Uterus (tissue), 4 donors: Measurements from ENCODE around the gene CYB5R4. TPM values are rescaled to one million over a fixed set of nuclear protein-coding genes. Genes with fewer than 3 reads are reported as not detected.
"Not testable (repeated sequence)": the region's sequence is repeated elsewhere in the genome, so short reads cannot be mapped to it uniquely, and the experiment has no call there.

Source experiments
- DNase-seq, 2 donors: peaks; one replicate each; pipeline ENCODE4 v3.0.0-alpha.2; 2019 to 2020
- H3K27ac ChIP-seq, 2 donors: fragments of 200-600 bp; sonication (generic); 1 replicate in 1 of 2; 2 replicates in 1 of 2; pipeline ENCODE4 v1.5.1; 2016 to 2018
- H3K27me3 ChIP-seq, 2 donors: fragments of 200-600 bp; sonication (generic); one replicate each; pipeline ENCODE4 v1.5.1; 2018 to 2019; ENCODE audit warnings: control low read depth in 1 of 2
- H3K36me3 ChIP-seq, 2 donors: fragments of 200-600 bp; sonication (generic); one replicate each; pipeline ENCODE4 v1.5.1; 2019; ENCODE audit warnings: control low read depth in 1 of 2
- H3K4me1 ChIP-seq, 2 donors: fragments of 200-600 bp; sonication (generic); one replicate each; pipeline ENCODE4 v1.5.1; 2018 to 2019; ENCODE audit warnings: control low read depth in 1 of 2
- H3K4me3 ChIP-seq, 2 donors: fragments of 200-600 bp; sonication (generic); 1 replicate in 1 of 2; 2 replicates in 1 of 2; pipeline ENCODE4 v1.5.1; 2018 to 2019; ENCODE audit warnings: mild to moderate bottlenecking in 1 of 2
- H3K9me3 ChIP-seq, 2 donors: fragments of 200-600 bp; sonication (generic); one replicate each; pipeline ENCODE4 v1.5.1; 2019; ENCODE audit warnings: control low read depth in 1 of 2
- CTCF ChIP-seq, 4 experiments: fragments of 200-600 bp in 2 of 4; fragments of 450-650 bp in 2 of 4; sonication (generic) in 2 of 4; IDR thresholded peaks; one replicate each; pipeline ENCODE4 v1.5.1; 2016 to 2019; ENCODE audit warnings: antibody characterized with exemption in 4 of 4, mild to moderate bottlenecking in 2 of 4, moderate library complexity in 1 of 4
- POLR2A ChIP-seq, 2 donors: fragments of 450-650 bp; IDR thresholded peaks; one replicate each; pipeline ENCODE4 v1.6.1; 2016; ENCODE audit warnings: antibody characterized with exemption in 2 of 2, mild to moderate bottlenecking in 1 of 2, moderate library complexity in 1 of 2
- intact Hi-C: fragments of 100-400 bp; cut with DNase I; formaldehyde crosslinking; loops from one replicate; pipeline ENCODE4 v1.15.1; 2023; ENCODE audit warnings: low total_unique reads
- total RNA-seq, 4 donors: library from RNA; depleted of rRNA in 3 of 4; stranded (reverse); fragments of >200 nt in 3 of 4; gene quantifications; one replicate each; pipeline versions ENCODE4 v1.1.0 to v1.2.4, GENCODE V29; 2014 to 2023
- donor health status: DM: yes; HTN: yes; CAD: no.

The CYB5R4 gene
- total RNA-seq, 4 donors from 2014 or later, result 9.3 to 59.2 (median 9.9) TPM

DNA sequence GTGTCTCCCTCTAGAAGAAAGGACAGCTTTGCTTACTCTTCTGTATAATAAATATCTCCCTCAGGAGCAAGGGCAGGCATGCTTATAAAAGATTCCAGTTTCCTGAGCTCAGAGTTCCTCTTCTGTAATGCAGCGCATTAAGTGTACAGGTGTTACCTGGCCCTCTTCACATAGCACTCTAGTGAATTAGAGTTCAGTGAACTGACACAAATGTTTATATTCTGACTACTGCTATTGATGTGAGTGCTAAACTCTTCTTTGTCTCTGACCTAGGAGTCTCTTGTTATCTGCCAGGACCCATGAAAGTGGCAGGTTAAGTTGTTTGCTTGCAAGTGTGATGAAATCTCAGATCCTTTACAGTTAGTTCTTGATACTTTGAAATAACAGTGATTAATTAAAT is 33.5 kb downstream of the CYB5R4 start:
- Histone ChIP-seq H3K4me1 (no peaks in the 10 kb centered on the region), H3K9me3 (no peaks in the 10 kb centered on the region), H3K4me3 (no peak overlapping the region), H3K27ac (no peak overlapping the region), H3K27me3 (no peaks in the 10 kb centered on the region), H3K36me3 (no peaks in the 10 kb centered on the region)
- intact Hi-C loops, result no loop called here
- TF ChIP-seq CTCF (IDR thresholded peaks at IDR 0.05) (no peak), POLR2A (IDR thresholded peaks at IDR 0.05) (no peak)
- DNase-seq, result no peak

- H3K4me1 ChIP-seq, H3K9me3 ChIP-seq, DNase-seq, H3K27ac ChIP-seq, intact Hi-C loops, H3K27me3 ChIP-seq, H3K36me3 ChIP-seq, H3K4me3 ChIP-seq: not testable (repeated sequence)
These were observed 37.6 kb downstream of the CYB5R4 start for GRCh38 chr6:83897094-83897493.

DNA sequence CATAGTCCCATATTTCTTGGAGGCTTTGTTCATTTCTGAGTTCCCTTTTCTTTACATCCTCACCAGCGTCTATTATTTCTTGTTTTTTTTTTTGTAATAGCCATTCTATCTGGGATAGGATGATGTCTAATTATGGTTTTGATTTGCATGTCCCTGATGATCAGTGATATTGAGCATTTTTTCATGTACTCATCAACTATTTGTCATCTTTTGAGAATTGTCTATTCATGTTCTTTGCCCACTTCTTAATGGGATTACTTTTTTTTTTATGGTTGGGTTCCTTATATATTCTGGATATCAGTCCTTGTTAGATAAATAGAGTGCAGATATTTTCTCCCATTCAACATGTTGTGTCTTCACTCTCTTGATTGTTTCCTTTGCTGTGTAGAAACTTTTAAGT is 42.1 kb downstream of the CYB5R4 start:
- H3K27me3 ChIP-seq, result no peaks in the 10 kb centered on the region
- no peak overlapping the region for H3K4me3 ChIP-seq
- H3K4me1 ChIP-seq, result no peaks in the 10 kb centered on the region
- H3K27ac ChIP-seq, result no peak overlapping the region
- no peak for DNase-seq
- no peak for TF ChIP-seq POLR2A (IDR thresholded peaks at IDR 0.05)
- TF ChIP-seq CTCF (IDR thresholded peaks at IDR 0.05), result no peak
- intact Hi-C loops, result no loop called here
- no peaks in the 10 kb centered on the region for H3K9me3 ChIP-seq
- H3K36me3 ChIP-seq, result no peaks in the 10 kb centered on the region

DNA sequence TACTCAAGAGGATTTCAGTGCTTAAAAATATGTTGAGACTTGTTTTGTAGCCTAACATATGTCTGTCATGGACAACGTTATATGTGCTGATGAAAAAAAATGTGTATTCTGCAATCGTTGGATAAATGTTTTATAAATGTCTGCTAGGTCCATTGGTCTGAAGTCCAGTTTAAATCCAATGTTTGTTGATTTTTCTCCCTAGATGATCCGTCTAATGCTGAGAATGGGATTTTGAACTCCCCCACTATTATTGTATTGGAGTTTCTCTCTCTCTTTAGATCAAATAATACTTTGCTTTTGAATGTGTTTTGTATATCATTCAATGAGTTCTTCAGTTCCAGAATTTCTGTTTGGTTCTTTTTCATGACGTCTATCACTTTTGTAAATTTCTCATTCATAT is 44.9 kb downstream of the CYB5R4 start:
- H3K27me3 ChIP-seq, result no peaks in the 10 kb centered on the region
- no peak for DNase-seq
- no peak overlapping the region for H3K27ac ChIP-seq
- no peak for TF ChIP-seq CTCF (IDR thresholded peaks at IDR 0.05)
- no peaks in the 10 kb centered on the region for H3K4me1 ChIP-seq
- no peaks in the 10 kb centered on the region for H3K36me3 ChIP-seq
- no peaks in the 10 kb centered on the region for H3K9me3 ChIP-seq
- H3K4me3 ChIP-seq, result no peak overlapping the region
- intact Hi-C loops, result no loop called here

DNA sequence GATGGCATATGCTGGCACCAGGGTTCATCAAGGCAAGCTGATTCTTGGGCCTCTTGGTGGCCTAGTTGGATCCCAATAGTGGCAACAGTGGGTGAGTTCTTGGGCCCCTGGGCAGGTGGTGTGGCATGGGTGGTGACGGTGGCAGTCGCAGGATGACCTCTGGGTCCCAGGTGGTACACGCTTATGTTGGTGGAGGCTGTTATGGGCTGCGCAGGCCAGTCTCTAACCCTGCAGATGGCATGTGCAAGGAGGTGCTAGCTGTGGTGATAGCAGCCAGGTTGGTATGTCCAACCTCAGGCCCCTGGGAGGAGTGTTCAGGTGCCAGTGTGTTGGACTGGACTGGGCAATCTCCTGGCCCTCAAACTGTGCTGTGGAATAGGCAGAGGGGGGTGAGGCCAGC is 46.2 kb downstream of the CYB5R4 start:
- H3K4me1 ChIP-seq, result no peaks in the 10 kb centered on the region
- H3K4me3 ChIP-seq, result no peak overlapping the region
- TF ChIP-seq CTCF (IDR thresholded peaks at IDR 0.05), result no peak
- no peak for TF ChIP-seq POLR2A (IDR thresholded peaks at IDR 0.05)
- intact Hi-C loops, result no loop called here
- no peaks in the 10 kb centered on the region for H3K36me3 ChIP-seq
- DNase-seq, result no peak
- H3K27me3 ChIP-seq, result no peaks in the 10 kb centered on the region
- no peak overlapping the region for H3K27ac ChIP-seq
- H3K9me3 ChIP-seq, result no peaks in the 10 kb centered on the region

DNA sequence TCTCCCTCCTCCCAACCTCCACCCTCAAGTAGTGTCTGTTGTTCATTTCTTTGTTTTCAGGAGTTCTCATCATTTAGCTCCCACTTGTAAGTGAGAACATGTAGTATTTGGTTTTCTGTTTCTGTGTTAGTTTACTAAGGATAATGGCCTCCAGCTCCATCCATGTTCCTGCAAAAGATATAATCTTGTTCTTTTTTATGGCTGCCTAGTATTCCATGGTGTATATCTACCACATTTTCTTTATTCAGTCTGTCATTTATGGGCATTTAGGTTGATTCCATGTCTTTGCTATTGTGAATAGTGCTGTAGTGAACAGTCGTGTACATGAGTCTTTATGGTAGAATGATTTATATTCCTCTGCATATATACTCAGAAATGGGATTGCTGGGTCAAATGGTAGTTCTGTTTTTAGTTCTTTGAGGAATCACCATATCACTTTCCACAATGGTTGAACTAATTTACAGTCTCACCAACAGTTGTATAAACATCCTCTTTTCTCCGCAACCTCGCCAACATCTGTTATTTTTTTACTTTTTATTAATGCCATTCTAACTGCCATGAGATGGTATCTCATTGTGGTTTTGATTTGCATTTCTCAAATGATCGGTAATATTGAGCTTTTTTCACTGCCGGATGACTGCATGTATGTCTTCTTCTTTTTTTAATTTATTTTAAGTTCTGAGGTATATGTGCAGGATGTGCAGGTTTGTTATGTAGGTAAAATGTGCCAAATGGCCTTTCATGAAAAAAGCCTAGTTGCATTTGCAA is 48.3 kb downstream of the CYB5R4 start:
- intact Hi-C loops, result not testable (repeated sequence)

More for the DNA sequence above, 48.3 kb downstream of the CYB5R4 start:
- not testable (repeated sequence) for H3K27ac ChIP-seq, H3K4me1 ChIP-seq, DNase-seq, H3K4me3 ChIP-seq, H3K36me3 ChIP-seq, H3K27me3 ChIP-seq, H3K9me3 ChIP-seq
